HEK293 (cell line): ENCODE measurements around the gene L3MBTL4.

ENCODE experiments used
- CTCF ChIA-PET: fragments of 350-600 bp; formaldehyde crosslinking; extraction: SDS; loops from one replicate; lab custom pipeline; 2021; ENCODE audit warnings: antibody characterized with exemption; lab: Yijun Ruan, JAX
- POLR2A ChIA-PET: fragments of 300-600 bp; formaldehyde crosslinking; extraction: SDS; loops from one replicate; lab custom pipeline; 2020; ENCODE audit warnings: antibody characterized with exemption, inconsistent platforms; lab: Yijun Ruan, JAX
- H3K27ac ChIP-seq: fragments of 200-500 bp; sonication (Bioruptor generic); 2 replicates; pipeline ENCODE4 v1.5.1; 2014; ENCODE audit warnings: low read depth, low read length, control low read depth, inconsistent platforms; ENCODE audit errors: extremely low read depth
- H3K36me3 ChIP-seq, 2 experiments: fragments of 200-500 bp in 1 of 2; sonication (Bioruptor generic) in 1 of 2; 1 replicate in 1 of 2; 2 replicates in 1 of 2; pipeline ENCODE4 v1.5.1; 2014 to 2017; ENCODE audit warnings: inconsistent platforms in 2 of 2, low read length in 2 of 2; ENCODE audit not compliant: control insufficient read depth in 2 of 2, insufficient read depth in 1 of 2
- H3K4me1 ChIP-seq: fragments of 200-500 bp; sonication (Bioruptor generic); 2 replicates; pipeline ENCODE4 v1.5.1; 2014; ENCODE audit warnings: mild to moderate bottlenecking, low read length, inconsistent platforms; ENCODE audit not compliant: control insufficient read depth, insufficient read depth
- H3K4me3 ChIP-seq: 2 replicates; pipeline ENCODE4 v1.5.1; 2011; ENCODE audit warnings: low read depth, mild to moderate bottlenecking, control low read depth, low read length, moderate library complexity
- H3K9me3 ChIP-seq: fragments of 200-500 bp; sonication (Bioruptor generic); 2 replicates; pipeline ENCODE4 v1.5.1; 2014; ENCODE audit warnings: low read depth, low read length, inconsistent platforms; ENCODE audit not compliant: control insufficient read depth, insufficient read depth
- GLIS2 ChIP-seq: fragments of 450-650 bp; formaldehyde crosslinking; IDR thresholded peaks from 2 replicates; pipeline ENCODE4 v1.5.1; 2016; ENCODE audit warnings: missing biosample characterization, missing genetic modification characterization
- IKZF3 ChIP-seq: fragments of 450-650 bp; IDR thresholded peaks from 2 replicates; pipeline ENCODE4 v1.5.0; 2018; ENCODE audit warnings: missing biosample characterization, mild to moderate bottlenecking, missing genetic modification characterization, moderate library complexity
- PRDM1 ChIP-seq: fragments of 450-650 bp; formaldehyde crosslinking; IDR thresholded peaks from 2 replicates; pipeline ENCODE4; 2016; ENCODE audit warnings: missing biosample characterization, missing genetic modification characterization
- SP2 ChIP-seq: fragments of 450-650 bp; formaldehyde crosslinking; IDR thresholded peaks from 2 replicates; pipeline ENCODE4 v1.5.1; 2016; ENCODE audit warnings: missing biosample characterization, missing genetic modification characterization
- SP3 ChIP-seq: fragments of 450-650 bp; formaldehyde crosslinking; IDR thresholded peaks from 2 replicates; pipeline ENCODE4 v1.5.1; 2016; ENCODE audit warnings: missing biosample characterization, missing genetic modification characterization
- ZFP3 ChIP-seq: fragments of 450-650 bp; formaldehyde crosslinking; IDR thresholded peaks from 2 replicates; pipeline ENCODE4 v1.5.1; 2016; ENCODE audit warnings: low read depth, missing biosample characterization, missing genetic modification characterization
- ZNF2 ChIP-seq: fragments of 450-650 bp; formaldehyde crosslinking; IDR thresholded peaks from 2 replicates; pipeline ENCODE4 v1.5.1; 2016; ENCODE audit warnings: missing biosample characterization, missing genetic modification characterization
- ZNF202 ChIP-seq: fragments of 450-650 bp; formaldehyde crosslinking; IDR thresholded peaks from 2 replicates; pipeline ENCODE4 v1.5.1; 2016; ENCODE audit warnings: missing biosample characterization, missing genetic modification characterization, borderline replicate concordance
- ZNF23 ChIP-seq: fragments of 450-650 bp; formaldehyde crosslinking; IDR thresholded peaks from 2 replicates; pipeline ENCODE4 v1.5.1; 2016; ENCODE audit warnings: missing biosample characterization, missing genetic modification characterization, borderline replicate concordance
- ZNF366 ChIP-seq: fragments of 450-650 bp; formaldehyde crosslinking; conservative IDR thresholded peaks from 2 replicates; pipeline ENCODE4 v1.5.1; 2016; ENCODE audit warnings: missing biosample characterization, missing genetic modification characterization
- ZNF394 ChIP-seq: fragments of 450-650 bp; formaldehyde crosslinking; IDR thresholded peaks from 2 replicates; pipeline ENCODE4 v1.5.1; 2016; ENCODE audit warnings: missing biosample characterization, missing genetic modification characterization, mild to moderate bottlenecking, moderate library complexity, borderline replicate concordance
- ZNF416 ChIP-seq: fragments of 450-650 bp; formaldehyde crosslinking; IDR thresholded peaks from 2 replicates; pipeline ENCODE4 v1.5.1; 2016; ENCODE audit warnings: missing biosample characterization, missing genetic modification characterization
- ZNF48 ChIP-seq: fragments of 450-650 bp; formaldehyde crosslinking; IDR thresholded peaks from 2 replicates; pipeline ENCODE4 v1.5.1; 2016; ENCODE audit warnings: missing biosample characterization, missing genetic modification characterization
- ZNF501 ChIP-seq: fragments of 450-650 bp; formaldehyde crosslinking; IDR thresholded peaks from 2 replicates; pipeline ENCODE4 v1.5.1; 2016; ENCODE audit warnings: missing biosample characterization, missing genetic modification characterization
- ZNF544 ChIP-seq: fragments of 450-650 bp; formaldehyde crosslinking; IDR thresholded peaks from 2 replicates; pipeline ENCODE4 v1.5.0; 2017; ENCODE audit warnings: missing biosample characterization, missing genetic modification characterization
- ZNF585B ChIP-seq: fragments of 450-650 bp; formaldehyde crosslinking; IDR thresholded peaks from 2 replicates; pipeline ENCODE4 v1.5.1; 2016; ENCODE audit warnings: missing biosample characterization, missing genetic modification characterization
- ZNF596 ChIP-seq: fragments of 450-650 bp; IDR thresholded peaks from 2 replicates; pipeline ENCODE4 v1.5.0; 2018; ENCODE audit warnings: missing biosample characterization, mild to moderate bottlenecking, missing genetic modification characterization, moderate library complexity
- ZNF623 ChIP-seq: fragments of 450-650 bp; formaldehyde crosslinking; IDR thresholded peaks from 2 replicates; pipeline ENCODE4 v1.5.1; 2016; ENCODE audit warnings: missing biosample characterization, missing genetic modification characterization
- ZNF768 ChIP-seq: fragments of 450-650 bp; formaldehyde crosslinking; IDR thresholded peaks from 2 replicates; pipeline ENCODE4 v1.5.1; 2018; ENCODE audit warnings: missing biosample characterization, mild to moderate bottlenecking, missing genetic modification characterization
- ZNF777 ChIP-seq: fragments of 450-650 bp; formaldehyde crosslinking; IDR thresholded peaks from 2 replicates; pipeline ENCODE4 v1.5.1; 2017; ENCODE audit warnings: missing biosample characterization, missing genetic modification characterization, borderline replicate concordance
- ZSCAN23 ChIP-seq: fragments of 450-650 bp; formaldehyde crosslinking; IDR thresholded peaks from 2 replicates; pipeline ENCODE4 v1.5.1; 2016; ENCODE audit warnings: missing biosample characterization, missing genetic modification characterization
- TF ChIP-seq, protein P1 (sequence below): fragments of 450-650 bp; formaldehyde crosslinking; IDR thresholded peaks from 2 replicates; pipeline ENCODE4 v1.5.1; 2017; ENCODE audit warnings: missing biosample characterization, missing genetic modification characterization
- TF ChIP-seq, protein P2 (sequence below): fragments of 450-650 bp; formaldehyde crosslinking; conservative IDR thresholded peaks from 2 replicates; pipeline ENCODE4 v1.5.1; 2016; ENCODE audit warnings: low read depth, missing biosample characterization, missing genetic modification characterization
- TF ChIP-seq, protein P3 (sequence below): fragments of 450-650 bp; formaldehyde crosslinking; IDR thresholded peaks from 2 replicates; pipeline ENCODE4 v1.5.1; 2016; ENCODE audit warnings: missing biosample characterization, missing genetic modification characterization

The L3MBTL4 gene

DNA sequence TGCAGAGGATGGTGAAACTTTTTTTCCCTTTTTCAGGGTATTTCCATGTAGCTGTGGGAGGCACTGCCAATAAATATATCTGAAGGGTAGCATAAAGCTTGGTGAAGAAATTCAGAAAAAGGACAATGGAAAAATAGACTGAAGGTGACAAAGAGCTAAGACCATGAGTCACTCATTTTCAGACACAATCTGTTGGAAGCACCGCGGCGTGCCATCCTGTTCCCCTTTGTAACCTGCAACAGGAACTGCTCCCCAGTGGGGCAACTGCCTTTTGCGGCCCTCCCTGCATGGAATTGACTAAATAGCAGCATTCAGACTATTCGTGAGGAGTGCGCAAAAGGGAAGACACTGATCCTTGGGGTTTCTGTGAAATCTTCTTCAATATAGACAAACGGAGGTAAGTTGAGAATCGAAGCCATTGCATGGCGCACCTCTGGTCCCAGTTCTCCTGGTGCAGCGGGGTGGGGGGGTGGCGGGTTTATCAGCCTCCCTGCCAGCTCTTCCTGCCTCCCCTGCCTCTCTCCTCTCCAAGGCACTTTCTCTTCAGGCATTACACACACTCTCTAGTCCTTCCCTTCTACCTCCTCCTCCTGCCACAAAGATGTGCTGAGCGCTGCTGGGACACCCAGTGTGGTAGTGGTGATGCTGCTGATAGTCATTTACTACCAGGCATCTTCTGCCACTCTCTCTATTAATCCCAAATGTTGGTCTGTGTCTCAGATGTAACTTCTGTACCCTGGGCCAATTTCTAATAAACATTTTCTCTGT, 393.2 kb downstream of the L3MBTL4 start (continued):
- TF ChIP-seq, protein P1, sequence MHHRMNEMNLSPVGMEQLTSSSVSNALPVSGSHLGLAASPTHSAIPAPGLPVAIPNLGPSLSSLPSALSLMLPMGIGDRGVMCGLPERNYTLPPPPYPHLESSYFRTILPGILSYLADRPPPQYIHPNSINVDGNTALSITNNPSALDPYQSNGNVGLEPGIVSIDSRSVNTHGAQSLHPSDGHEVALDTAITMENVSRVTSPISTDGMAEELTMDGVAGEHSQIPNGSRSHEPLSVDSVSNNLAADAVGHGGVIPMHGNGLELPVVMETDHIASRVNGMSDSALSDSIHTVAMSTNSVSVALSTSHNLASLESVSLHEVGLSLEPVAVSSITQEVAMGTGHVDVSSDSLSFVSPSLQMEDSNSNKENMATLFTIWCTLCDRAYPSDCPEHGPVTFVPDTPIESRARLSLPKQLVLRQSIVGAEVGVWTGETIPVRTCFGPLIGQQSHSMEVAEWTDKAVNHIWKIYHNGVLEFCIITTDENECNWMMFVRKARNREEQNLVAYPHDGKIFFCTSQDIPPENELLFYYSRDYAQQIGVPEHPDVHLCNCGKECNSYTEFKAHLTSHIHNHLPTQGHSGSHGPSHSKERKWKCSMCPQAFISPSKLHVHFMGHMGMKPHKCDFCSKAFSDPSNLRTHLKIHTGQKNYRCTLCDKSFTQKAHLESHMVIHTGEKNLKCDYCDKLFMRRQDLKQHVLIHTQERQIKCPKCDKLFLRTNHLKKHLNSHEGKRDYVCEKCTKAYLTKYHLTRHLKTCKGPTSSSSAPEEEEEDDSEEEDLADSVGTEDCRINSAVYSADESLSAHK (tag by site-specific recombination), result no peak
- TF ChIP-seq ZNF585B (tag by site-specific recombination), result no peak
- no peak for TF ChIP-seq ZNF777 (tag by site-specific recombination)

DNA sequence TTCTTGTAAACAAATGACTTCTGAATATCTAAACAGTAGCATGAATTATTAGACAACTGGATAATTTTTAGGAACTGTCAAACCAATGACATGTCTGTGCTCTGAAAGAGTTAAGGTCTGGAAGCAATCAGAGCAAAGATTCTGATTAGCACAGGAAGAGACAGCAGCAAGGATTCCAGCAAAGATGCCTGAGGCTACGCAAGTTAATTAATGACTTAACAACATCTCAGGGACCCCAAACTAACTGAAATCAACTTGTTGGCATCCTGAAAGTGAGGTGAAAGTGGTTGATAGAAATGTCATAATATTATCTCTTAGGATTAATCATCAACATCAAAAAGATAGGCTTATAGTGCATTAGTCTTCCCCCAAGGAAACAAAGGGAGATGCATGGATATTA, 396.0 kb downstream of the L3MBTL4 start:
- no peak overlapping the region for H3K27ac ChIP-seq
- H3K4me1 ChIP-seq, result peaks cover 9% of the 10 kb centered on the region; the same call in 1 of the 2 replicates
- H3K4me3 ChIP-seq, result no peak overlapping the region
- POLR2A ChIA-PET, result no interaction called here
- no peaks in the 10 kb centered on the region for H3K36me3 ChIP-seq
- TF ChIP-seq ZNF501 (tag by site-specific recombination), result no peak
- no peak for TF ChIP-seq ZNF366
- TF ChIP-seq ZNF544 (tag by site-specific recombination), result no peak
- TF ChIP-seq ZNF596 (tag by site-specific recombination), result no peak
- no peak for TF ChIP-seq ZNF23 (tag by site-specific recombination)
- no peak for TF ChIP-seq SP2 (tag by site-specific recombination)
- no peak for TF ChIP-seq ZFP3 (tag by site-specific recombination)
- no peak for TF ChIP-seq PRDM1 (tag by site-specific recombination)
- no peak for TF ChIP-seq GLIS2
- TF ChIP-seq, protein P2, sequence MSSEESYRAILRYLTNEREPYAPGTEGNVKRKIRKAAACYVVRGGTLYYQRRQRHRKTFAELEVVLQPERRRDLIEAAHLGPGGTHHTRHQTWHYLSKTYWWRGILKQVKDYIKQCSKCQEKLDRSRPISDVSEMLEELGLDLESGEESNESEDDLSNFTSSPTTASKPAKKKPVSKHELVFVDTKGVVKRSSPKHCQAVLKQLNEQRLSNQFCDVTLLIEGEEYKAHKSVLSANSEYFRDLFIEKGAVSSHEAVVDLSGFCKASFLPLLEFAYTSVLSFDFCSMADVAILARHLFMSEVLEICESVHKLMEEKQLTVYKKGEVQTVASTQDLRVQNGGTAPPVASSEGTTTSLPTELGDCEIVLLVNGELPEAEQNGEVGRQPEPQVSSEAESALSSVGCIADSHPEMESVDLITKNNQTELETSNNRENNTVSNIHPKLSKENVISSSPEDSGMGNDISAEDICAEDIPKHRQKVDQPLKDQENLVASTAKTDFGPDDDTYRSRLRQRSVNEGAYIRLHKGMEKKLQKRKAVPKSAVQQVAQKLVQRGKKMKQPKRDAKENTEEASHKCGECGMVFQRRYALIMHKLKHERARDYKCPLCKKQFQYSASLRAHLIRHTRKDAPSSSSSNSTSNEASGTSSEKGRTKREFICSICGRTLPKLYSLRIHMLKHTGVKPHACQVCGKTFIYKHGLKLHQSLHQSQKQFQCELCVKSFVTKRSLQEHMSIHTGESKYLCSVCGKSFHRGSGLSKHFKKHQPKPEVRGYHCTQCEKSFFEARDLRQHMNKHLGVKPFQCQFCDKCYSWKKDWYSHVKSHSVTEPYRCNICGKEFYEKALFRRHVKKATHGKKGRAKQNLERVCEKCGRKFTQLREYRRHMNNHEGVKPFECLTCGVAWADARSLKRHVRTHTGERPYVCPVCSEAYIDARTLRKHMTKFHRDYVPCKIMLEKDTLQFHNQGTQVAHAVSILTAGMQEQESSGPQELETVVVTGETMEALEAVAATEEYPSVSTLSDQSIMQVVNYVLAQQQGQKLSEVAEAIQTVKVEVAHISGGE (tag by site-specific recombination), result no peak
- TF ChIP-seq ZSCAN23 (tag by site-specific recombination), result no peak
- TF ChIP-seq, all 188 proteins: peak for 0
- H3K9me3 ChIP-seq, result no peaks in the 10 kb centered on the region
- CTCF ChIA-PET, result no interaction called here

DNA sequence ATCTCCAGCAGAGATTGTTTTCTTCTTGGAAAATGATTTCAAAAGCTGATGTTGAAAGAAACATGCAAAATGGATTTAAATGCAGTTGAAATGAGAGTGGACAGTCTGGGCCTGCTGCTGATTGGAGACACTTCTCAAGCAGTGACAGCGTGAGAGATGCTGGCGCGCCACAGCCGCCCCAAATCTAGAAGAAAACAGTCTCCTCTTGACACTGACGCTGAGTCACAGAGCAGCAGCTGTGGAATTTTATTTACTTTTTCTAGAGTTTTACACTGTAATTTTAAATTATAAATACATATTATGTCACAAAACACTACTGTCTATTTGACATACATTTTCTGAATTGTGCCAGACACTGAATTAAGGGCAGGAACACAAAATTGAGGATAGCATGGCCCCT, 397.5 kb downstream of the L3MBTL4 start:
- Histone ChIP-seq H3K27ac (no peak overlapping the region), H3K36me3 (no peaks in the 10 kb centered on the region), H3K4me3 (no peak overlapping the region), H3K4me1 (no peaks in the 10 kb centered on the region), H3K9me3 (no peaks in the 10 kb centered on the region)
- ChIA-PET CTCF (interaction anchor here (0.6 kb wide), 1 partner anchor 34 kb away, joined by 3 read pairs; no protein-coding TSS in a partner anchor), POLR2A (no interaction called here)
- no peak for TF ChIP-seq ZNF394 (tag by site-specific recombination)
- TF ChIP-seq, protein P3, sequence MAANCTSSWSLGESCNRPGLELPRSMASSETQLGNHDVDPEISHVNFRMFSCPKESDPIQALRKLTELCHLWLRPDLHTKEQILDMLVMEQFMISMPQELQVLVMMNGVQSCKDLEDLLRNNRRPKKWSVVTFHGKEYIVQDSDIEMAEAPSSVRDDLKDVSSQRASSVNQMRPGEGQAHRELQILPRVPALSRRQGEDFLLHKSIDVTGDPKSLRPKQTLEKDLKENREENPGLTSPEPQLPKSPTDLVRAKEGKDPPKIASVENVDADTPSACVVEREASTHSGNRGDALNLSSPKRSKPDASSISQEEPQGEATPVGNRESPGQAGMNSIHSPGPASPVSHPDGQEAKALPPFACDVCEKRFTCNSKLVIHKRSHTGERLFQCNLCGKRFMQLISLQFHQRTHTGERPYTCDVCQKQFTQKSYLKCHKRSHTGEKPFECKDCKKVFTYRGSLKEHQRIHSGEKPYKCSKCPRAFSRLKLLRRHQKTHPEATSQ (tag by site-specific recombination), result no peak
- no peak for TF ChIP-seq ZNF416 (tag by site-specific recombination)
- TF ChIP-seq IKZF3, result no peak
- TF ChIP-seq ZNF596 (tag by site-specific recombination), result no peak
- no peak for TF ChIP-seq ZNF48
- TF ChIP-seq ZNF768 (tag by site-specific recombination), result no peak
- TF ChIP-seq ZNF2 (tag by site-specific recombination), result no peak
- no peak for TF ChIP-seq ZNF501 (tag by site-specific recombination)
- TF ChIP-seq SP3, result no peak
- no peak for TF ChIP-seq ZNF202
- TF ChIP-seq ZSCAN23 (tag by site-specific recombination), result no peak
- TF ChIP-seq, protein P1 (tag by site-specific recombination), result no peak
- TF ChIP-seq ZNF623 (tag by site-specific recombination), result no peak
